B cell (primary cell): Measurements from ENCODE around the gene ID3. TPM values are rescaled to one million over a fixed set of nuclear protein-coding genes. Genes with fewer than 3 reads are reported as not detected.

Experiments used
- ATAC-seq: fragments of 200-7000 bp; cut with Tn5 transposase; one replicate; pipeline ENCODE4 v1.10.0; 2021; ENCODE audit warnings: low read depth, mild to moderate bottlenecking, moderate number of reproducible peaks, moderate library complexity
- CTCF ChIA-PET: fragments of 350-600 bp; sonication (Branson Sonifier 250); formaldehyde crosslinking; loops from one replicate; lab custom pipeline; 2021; ENCODE audit warnings: antibody characterized with exemption, inconsistent platforms; lab: Charles Lee
- POLR2A ChIA-PET: fragments of 350-600 bp; sonication (Branson Sonifier 250); formaldehyde crosslinking; loops from one replicate; lab custom pipeline; 2021; ENCODE audit warnings: antibody characterized with exemption; lab: Charles Lee
- DNase-seq: peaks from one replicate; pipeline ENCODE4 v3.0.0; 2013
- H2AFZ ChIP-seq: 2 replicates; pipeline ENCODE4 v1.6.1; 2012; ENCODE audit warnings: mild to moderate bottlenecking, low read depth, low read length; ENCODE audit not compliant: insufficient read depth, poor library complexity, severe bottlenecking
- H3K27ac ChIP-seq, 2 donors: 1 replicate in 1 of 2; 2 replicates in 1 of 2; pipeline ENCODE4 v1.5.1; 2012 to 2013; ENCODE audit warnings: low read length in 2 of 2, mild to moderate bottlenecking in 2 of 2, moderate library complexity in 1 of 2
- H3K27me3 ChIP-seq, 4 experiments: fragments of 200-600 bp in 1 of 4; sonication (generic) in 1 of 4; replicated peaks in 1 of 4; 1 replicate in 2 of 4; 2 replicates in 2 of 4; pipeline versions ENCODE4 v1.6.1 to v1.7.0; 2013 to 2016; ENCODE audit warnings: low read length in 3 of 4, mild to moderate bottlenecking in 2 of 4, mixed read lengths in 1 of 4, moderate library complexity in 1 of 4; ENCODE audit not compliant: insufficient read depth in 4 of 4, control insufficient read depth in 3 of 4; ENCODE audit errors: control extremely low read depth in 1 of 4
- H3K36me3 ChIP-seq, 2 experiments: replicated peaks in 1 of 2; 1 replicate in 1 of 2; 2 replicates in 1 of 2; pipeline versions ENCODE4 v1.6.1 to v1.7.1; 2013; ENCODE audit warnings: low read length in 1 of 2; ENCODE audit not compliant: insufficient read depth in 2 of 2, control insufficient read depth in 1 of 2; ENCODE audit errors: control extremely low read depth in 1 of 2, extremely low read depth in 1 of 2
- H3K4me1 ChIP-seq, 2 donors: fragments of 200-600 bp in 1 of 2; sonication (generic) in 1 of 2; 1 replicate in 1 of 2; 2 replicates in 1 of 2; pipeline versions ENCODE4 v1.5.1 to v1.6.1; 2013 to 2017; ENCODE audit warnings: low read length in 2 of 2; ENCODE audit not compliant: control insufficient read depth in 2 of 2, insufficient read depth in 2 of 2
- H3K4me2 ChIP-seq: replicated peaks from 2 replicates; pipeline ENCODE3; 2012; ENCODE audit warnings: mild to moderate bottlenecking, low read depth, low read length; ENCODE audit not compliant: poor library complexity, severe bottlenecking
- H3K4me3 ChIP-seq, 5 experiments: fragments of 200-600 bp in 1 of 5; sonication (generic) in 1 of 5; 1 replicate in 3 of 5; 2 replicates in 2 of 5; pipeline versions ENCODE4 v1.5.1 to v1.7.0; 2011 to 2016; ENCODE audit warnings: low read length in 4 of 5, mild to moderate bottlenecking in 4 of 5, low read depth in 2 of 5, control low read depth in 1 of 5, moderate library complexity in 1 of 5; ENCODE audit not compliant: insufficient read depth in 1 of 5; ENCODE audit errors: control extremely low read depth in 1 of 5, extremely low read depth in 1 of 5
- H3K79me2 ChIP-seq: fragments of 200-600 bp; sonication (generic); one replicate; pipeline ENCODE4 v1.6.0; 2016; ENCODE audit warnings: low read length; ENCODE audit not compliant: control insufficient read depth, insufficient read depth
- H3K9ac ChIP-seq: fragments of 200-600 bp; sonication (generic); 2 replicates; pipeline ENCODE4 v1.6.1; 2017; ENCODE audit warnings: mild to moderate bottlenecking, low read length, moderate library complexity
- H3K9me3 ChIP-seq, 3 donors: one replicate each; pipeline versions ENCODE4 v1.6.1 to v1.7.1; 2013; ENCODE audit warnings: low read length in 2 of 3; ENCODE audit not compliant: control insufficient read depth in 2 of 3, insufficient read depth in 1 of 3; ENCODE audit errors: control extremely low read depth in 1 of 3
- H4K20me1 ChIP-seq: 2 replicates; pipeline ENCODE4 v1.6.0; 2012; ENCODE audit warnings: mild to moderate bottlenecking, low read length; ENCODE audit not compliant: insufficient read depth, control insufficient read depth, poor library complexity, severe bottlenecking
- H3K27ac Mint-ChIP-seq: one replicate; pipeline ENCODE4 v1.8.0; 2021; ENCODE audit warnings: mixed read lengths
- H3K27me3 Mint-ChIP-seq: one replicate; pipeline ENCODE4 v1.8.0; 2021; ENCODE audit warnings: mixed read lengths
- H3K4me1 Mint-ChIP-seq: one replicate; pipeline ENCODE4 v1.8.0; 2021; ENCODE audit warnings: mixed read lengths
- H3K4me3 Mint-ChIP-seq: one replicate; pipeline ENCODE4 v1.8.0; 2021; ENCODE audit warnings: mixed read lengths
- H3K9me3 Mint-ChIP-seq: one replicate; pipeline ENCODE4 v1.8.0; 2022; ENCODE audit warnings: mixed read lengths; ENCODE audit not compliant: insufficient read depth
- EZH2 ChIP-seq: IDR thresholded peaks from 2 replicates; pipeline ENCODE4 v1.6.1; 2012; ENCODE audit warnings: borderline replicate concordance, low read depth, mild to moderate bottlenecking, moderate library complexity, low read length; ENCODE audit not compliant: insufficient read depth, poor library complexity, severe bottlenecking
- WGBS: methylation state at CpG from one replicate; pipeline ENCODE4 v1.1.5; 2013; ENCODE audit warnings: missing lambda C conversion rate; ENCODE audit not compliant: insufficient coverage; 5-methylcytosine and 5-hydroxymethylcytosine counted together
- intact Hi-C: fragments of 100-400 bp; cut with micrococcal nuclease; formaldehyde crosslinking; loops from one replicate; pipeline ENCODE4 v1.10.0; 2022
- polyA plus RNA-seq: library from polyadenylated mRNA; depleted of rRNA; stranded (reverse); fragments of >200 nt; gene quantifications from 2 replicates; pipeline ENCODE4 v1.2.3, GENCODE V29; 2012
- total RNA-seq, 2 donors: library from RNA; stranded (reverse); fragments of 120-200 nt in 1 of 2; gene quantifications; 1 replicate in 1 of 2; 2 replicates in 1 of 2; pipeline versions ENCODE4 v1.2.3 to v1.2.4, GENCODE V29; 2013 to 2022
- TF ChIP-seq, protein P1 (sequence below): fragments of 200-600 bp; IDR thresholded peaks from one replicate; pipeline ENCODE4 v1.8.0; 2022; ENCODE audit warnings: antibody characterized with exemption, mild to moderate bottlenecking

ID3 gene
- total and polyA plus RNA-seq, 2 donors (not counting 1 experiment from before 2014, with no cell fraction given), result 212 to 367 TPM

GRCh38 chr1:23591460-23592208, 32.3 kb upstream of the ID3 start:
- 32% methylated on average over 8 of the region's 15 CpGs for WGBS
- ATAC-seq (peak; percentile 85), DNase-seq (peak; percentile 62)
- H3K9me3 Mint-ChIP-seq, result no peaks in the 10 kb centered on the region
- Histone ChIP-seq H2AFZ (peak overlapping the region; percentile 61), H3K9me3 (no peaks in the 10 kb centered on the region), H3K9ac (peak overlapping the region; percentile 43), H3K4me3 (peak overlapping the region in 1 of 5 experiments; percentile 31), H3K36me3 (no peaks in the 10 kb centered on the region), H3K27me3 (no peaks in the 10 kb centered on the region), H3K4me2 (peak overlapping the region; percentile 75), H3K79me2 (no peaks in the 10 kb centered on the region), H3K27ac (peak overlapping the region; percentile 81 to 83), H4K20me1 (no peaks in the 10 kb centered on the region), H3K4me1 (peaks cover 84 to 85% of the 10 kb centered on the region in 2 donors)
- ChIA-PET CTCF (interaction anchor here (0.6 to 15.1 kb wide), 17 partner anchors 9 to 598 kb away, joined by 3 to 250 read pairs (median 7); partner anchors contain the start of gene ID3), POLR2A (interaction anchor here (0.6 to 6.9 kb wide), 22 partner anchors 9 to 247 kb away, joined by 3 to 164 read pairs (median 7); partner anchors contain the start of genes HNRNPR and ID3)
- peak overlapping the region; percentile 96 for H3K27ac Mint-ChIP-seq
- no peak for TF ChIP-seq EZH2
- TF ChIP-seq, protein P1, sequence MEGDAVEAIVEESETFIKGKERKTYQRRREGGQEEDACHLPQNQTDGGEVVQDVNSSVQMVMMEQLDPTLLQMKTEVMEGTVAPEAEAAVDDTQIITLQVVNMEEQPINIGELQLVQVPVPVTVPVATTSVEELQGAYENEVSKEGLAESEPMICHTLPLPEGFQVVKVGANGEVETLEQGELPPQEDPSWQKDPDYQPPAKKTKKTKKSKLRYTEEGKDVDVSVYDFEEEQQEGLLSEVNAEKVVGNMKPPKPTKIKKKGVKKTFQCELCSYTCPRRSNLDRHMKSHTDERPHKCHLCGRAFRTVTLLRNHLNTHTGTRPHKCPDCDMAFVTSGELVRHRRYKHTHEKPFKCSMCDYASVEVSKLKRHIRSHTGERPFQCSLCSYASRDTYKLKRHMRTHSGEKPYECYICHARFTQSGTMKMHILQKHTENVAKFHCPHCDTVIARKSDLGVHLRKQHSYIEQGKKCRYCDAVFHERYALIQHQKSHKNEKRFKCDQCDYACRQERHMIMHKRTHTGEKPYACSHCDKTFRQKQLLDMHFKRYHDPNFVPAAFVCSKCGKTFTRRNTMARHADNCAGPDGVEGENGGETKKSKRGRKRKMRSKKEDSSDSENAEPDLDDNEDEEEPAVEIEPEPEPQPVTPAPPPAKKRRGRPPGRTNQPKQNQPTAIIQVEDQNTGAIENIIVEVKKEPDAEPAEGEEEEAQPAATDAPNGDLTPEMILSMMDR, result no peak
- H3K4me3 Mint-ChIP-seq, result peak overlapping the region; percentile 81
- H3K4me1 Mint-ChIP-seq, result peaks cover 86% of the 10 kb centered on the region
- intact Hi-C loops, result loop anchor here (1.0 to 2.0 kb wide), 5 partner anchors 14 to 43 kb away; partner anchors contain the start of gene ID3
- H3K27me3 Mint-ChIP-seq, result no peaks in the 10 kb centered on the region
